Stimulated activated CD4-positive, alpha-beta T cell treated with anti-CD3 and anti-CD28 coated beads, TNF-alpha, amount 100 ng/mL, for 24 hours (primary cell): ENCODE data around the gene C1orf159.
"Not testable (repeated sequence)": the region's sequence is repeated elsewhere in the genome, so short reads cannot be mapped to it uniquely, and the experiment has no call there.

Experiments used
- DNase-seq, 3 experiments: peaks; one replicate each; pipeline ENCODE4 v3.0.0-alpha.2; 2020; ENCODE audit warnings: low read depth in 3 of 3

C1orf159 gene

GRCh38 chr1:1115786-1116700, at the start of gene C1orf159:
Gene C1orf159, minus strand, starts transcription at chr1:1116089. Its CDS starts 24,546 bp downstream, at chr1:1091543.
- peak; percentile 97 to 99 (median 97) for DNase-seq

DNA sequence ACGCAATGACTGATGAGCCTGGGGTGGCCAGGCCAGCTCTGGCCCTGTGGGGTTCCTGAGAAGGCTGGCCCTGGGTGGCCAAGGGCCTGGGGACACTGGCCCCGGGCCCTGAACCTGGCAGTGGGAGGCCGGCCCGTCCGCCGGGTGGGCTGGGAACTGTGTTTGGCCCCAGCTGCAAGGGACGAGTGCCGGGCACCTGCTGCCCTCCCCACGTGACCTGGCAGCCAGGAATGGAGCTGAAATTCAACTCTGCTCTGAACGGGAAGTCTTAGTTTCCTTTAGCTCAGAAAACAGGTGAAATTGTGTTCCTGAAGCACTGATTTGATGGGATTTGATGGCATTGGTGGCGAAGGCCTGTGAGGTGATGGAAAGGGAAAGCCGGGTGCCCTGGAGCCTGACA, 49.6 kb upstream of the C1orf159 start:
- DNase-seq: no peak

- DNase-seq: no peak
These were observed 49.0 kb upstream of the C1orf159 start for GRCh38 chr1:1164701-1165451.

GRCh38 chr1:1164361-1164700, 48.4 kb upstream of the C1orf159 start:
- no peak for DNase-seq

- no peak for DNase-seq
These were observed 47.7 kb upstream of the C1orf159 start for GRCh38 chr1:1163538-1164070.

DNA sequence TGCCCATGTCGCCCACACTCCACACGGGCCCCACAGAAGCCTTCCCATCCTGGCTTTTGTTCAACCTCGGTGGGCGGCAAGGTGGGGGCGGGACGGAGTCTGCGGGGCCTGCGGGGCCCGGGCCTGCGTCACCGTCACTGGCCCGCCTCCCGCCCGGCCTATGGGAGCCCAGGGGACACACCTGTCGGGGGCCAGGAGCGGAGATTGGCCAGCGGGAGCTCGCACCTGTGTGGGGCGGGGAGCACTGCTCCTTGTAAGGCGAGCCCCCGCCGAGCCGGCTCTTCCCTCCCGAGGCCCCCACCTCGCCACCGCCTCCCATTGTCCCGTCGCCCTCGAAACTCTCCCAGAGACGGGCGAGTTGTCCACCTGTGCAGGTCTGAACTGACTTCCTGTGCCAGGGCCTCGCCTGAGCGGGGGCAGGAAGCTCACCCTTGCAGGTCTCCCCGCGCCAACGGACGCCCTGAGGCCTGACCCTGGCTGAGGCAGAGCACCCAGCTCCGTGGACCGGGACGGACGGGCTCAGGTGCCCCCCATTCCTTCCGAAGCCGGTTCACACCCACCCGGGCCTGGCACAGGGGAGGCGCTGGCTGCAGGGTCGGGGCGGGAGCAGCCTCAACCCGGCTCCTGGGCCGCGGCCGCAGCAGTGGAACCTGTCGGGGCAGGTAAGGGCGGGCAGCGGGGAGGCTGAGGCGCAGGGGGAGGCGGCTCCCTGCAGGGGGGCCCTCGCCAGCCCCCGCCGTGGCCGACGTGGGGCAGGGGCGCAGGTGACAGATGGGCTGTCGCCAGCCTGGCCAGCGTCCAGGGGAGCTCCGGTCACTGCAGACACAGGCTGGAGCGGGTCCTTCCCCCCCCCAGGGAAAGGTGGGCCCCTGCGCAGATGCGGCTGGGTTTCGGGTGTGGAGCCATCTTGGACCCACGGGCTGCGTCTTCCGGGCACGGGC, 47.0 kb upstream of the C1orf159 start:
- DNase-seq: no peak

DNA sequence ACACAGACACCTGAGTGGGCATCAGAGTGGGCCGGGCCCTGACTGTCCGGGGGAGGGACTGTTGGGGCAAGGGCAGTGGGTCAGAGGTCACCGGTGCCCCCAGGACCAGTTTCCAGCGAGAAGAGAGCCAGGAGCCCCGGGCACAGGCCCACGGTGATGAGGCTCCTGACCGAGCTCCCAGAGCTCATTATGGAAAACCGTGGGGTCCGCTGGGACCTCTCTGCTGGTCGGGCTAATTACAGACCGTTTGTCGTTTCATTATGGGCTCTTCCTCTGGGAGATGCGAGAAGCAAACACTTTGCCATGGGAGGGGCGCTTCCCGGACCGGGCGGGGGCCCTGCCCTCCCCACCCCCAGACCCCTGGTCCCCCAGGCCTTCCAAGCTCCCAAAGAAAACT, 45.8 kb upstream of the C1orf159 start:
- no peak for DNase-seq

- DNase-seq: no peak
These were observed 45.3 kb upstream of the C1orf159 start for GRCh38 chr1:1161078-1161682.

- no peak for DNase-seq
These were observed 44.5 kb upstream of the C1orf159 start for GRCh38 chr1:1160281-1160930.

DNA sequence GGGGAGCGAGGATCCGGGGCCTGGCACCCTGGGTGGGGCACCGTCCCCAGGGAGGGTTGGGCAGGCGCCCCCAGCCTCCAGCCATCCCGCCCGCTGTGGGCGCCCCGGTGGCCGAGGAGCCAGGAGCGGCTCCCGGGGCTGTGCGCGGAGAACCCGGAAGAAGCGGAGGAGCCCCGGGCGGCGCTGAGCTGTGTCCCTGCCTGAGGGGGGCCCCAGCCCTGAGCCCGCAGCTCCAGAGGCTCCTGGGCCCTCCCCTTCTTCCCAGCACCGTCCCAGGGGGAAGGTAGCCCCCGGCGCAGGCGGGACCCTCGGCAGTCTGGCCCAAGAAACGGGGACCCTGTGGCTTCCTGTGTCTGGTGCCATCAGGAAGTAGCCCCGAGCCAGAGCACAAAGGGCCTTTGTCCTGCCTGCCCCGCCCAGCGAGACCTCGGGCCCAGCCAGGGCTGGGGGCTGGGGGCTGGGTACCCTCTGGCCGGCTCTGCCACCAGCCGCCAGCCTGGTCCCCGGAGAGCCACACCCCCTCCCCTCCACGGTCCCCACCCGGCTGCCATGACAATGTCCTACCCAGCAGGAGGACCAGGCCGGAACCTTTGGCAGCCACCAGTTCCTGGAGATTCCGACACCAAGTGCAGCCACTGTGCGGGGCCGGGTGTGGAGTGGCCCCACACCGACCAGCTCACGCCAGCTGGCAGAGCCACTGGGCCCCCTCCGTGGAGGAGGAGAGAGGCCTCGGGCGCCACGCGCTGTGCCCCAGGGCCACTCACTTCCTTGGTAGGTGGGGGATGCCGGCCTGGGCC, 42.2 kb upstream of the C1orf159 start:
- no peak for DNase-seq

DNA sequence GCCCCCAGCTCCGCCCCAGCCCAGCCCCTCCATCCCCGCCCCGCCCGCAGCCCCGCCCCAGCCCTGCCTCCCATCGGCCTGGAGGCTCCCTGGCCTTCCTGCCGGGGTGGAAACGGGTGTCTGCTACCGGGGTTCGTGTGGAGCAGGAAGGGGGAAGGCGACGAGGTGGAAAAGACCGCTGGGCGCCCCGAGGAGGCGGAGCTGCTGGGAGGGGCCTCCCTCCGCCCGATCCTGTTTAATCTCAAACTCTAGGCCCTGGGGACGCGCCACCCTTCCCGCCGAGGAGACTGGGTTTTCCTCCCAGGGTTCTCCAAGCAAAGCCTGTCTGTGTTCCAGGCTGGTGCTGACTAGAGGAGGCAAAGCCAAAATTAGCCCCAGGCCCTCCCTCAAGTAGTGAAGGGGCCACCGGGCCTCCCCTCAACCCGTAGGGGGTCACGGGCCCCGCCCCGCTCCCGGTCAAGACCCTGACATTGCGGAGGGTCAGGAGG, 41.6 kb upstream of the C1orf159 start:
- DNase-seq: peak; percentile 38 to 79 (median 43)

DNA sequence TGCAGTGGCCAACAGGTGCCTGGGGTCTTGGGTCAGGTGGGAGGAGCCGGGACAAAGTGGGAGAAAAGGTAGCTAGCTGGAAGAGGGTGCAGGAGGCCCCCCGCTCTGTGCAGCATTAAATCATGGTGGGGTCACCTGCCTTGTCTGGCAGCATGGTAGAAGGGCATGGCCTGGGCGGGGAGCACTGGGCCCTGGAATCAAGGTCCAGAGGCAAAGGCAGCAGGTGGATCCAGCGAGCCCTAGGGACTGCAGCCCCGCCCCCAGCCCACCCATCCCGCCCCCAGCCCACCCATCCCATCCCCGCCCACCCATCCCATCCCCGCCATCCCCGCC, 41.1 kb upstream of the C1orf159 start:
- no peak for DNase-seq

DNA sequence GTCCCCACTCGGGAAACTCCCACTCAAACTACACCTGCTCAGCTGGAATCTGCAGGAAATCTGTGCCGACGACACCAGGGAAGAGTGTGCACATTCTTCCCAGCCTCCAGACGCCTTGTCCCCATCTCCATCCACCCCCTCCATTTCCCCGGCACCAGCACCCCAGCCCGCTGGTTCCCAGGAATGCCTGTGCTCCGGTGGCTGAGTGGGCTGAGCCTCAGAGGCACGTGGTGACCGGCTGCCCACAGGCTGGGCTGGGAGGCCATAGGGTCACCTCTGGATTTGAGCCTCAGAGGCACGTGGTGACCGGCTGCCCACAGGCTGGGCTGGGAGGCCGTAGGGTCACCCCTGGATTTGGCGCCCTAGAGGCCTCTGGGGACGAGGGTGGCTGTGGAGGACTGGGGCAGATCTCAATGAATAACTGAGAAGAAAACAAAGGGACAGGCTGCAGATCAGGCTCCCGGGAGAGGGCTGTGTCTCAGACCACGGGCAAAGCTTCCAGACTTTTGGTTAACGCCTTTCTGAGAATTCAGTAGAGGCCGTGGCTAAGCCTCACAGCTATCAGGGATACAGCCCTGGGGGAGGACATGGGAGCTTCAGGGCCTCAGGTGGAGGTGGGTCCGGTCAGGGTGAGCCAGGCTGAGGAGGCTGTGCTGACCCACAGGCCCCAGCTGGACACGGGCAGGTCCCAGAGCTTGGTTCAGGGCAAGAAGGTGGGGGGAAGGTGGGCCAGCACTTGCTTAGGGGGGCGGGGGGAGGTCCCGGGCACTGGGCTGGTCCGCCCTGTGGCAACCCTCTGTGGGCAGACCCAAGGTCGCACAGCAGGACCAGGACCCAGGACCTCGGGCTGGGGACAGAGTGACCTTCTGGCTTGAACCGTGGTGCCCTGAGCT, 40.5 kb upstream of the C1orf159 start:
- no peak for DNase-seq

- DNase-seq: no peak
These were observed 39.4 kb upstream of the C1orf159 start for GRCh38 chr1:1155258-1155657.

- DNase-seq: no peak
These were observed 38.0 kb upstream of the C1orf159 start for GRCh38 chr1:1153874-1154273.

GRCh38 chr1:1153215-1153614, 37.3 kb upstream of the C1orf159 start:
- not testable (repeated sequence) for DNase-seq

- DNase-seq: not testable (repeated sequence)
These were observed 36.5 kb upstream of the C1orf159 start for GRCh38 chr1:1152431-1152830.

GRCh38 chr1:1151306-1151705, 35.4 kb upstream of the C1orf159 start:
- no peak for DNase-seq

DNA sequence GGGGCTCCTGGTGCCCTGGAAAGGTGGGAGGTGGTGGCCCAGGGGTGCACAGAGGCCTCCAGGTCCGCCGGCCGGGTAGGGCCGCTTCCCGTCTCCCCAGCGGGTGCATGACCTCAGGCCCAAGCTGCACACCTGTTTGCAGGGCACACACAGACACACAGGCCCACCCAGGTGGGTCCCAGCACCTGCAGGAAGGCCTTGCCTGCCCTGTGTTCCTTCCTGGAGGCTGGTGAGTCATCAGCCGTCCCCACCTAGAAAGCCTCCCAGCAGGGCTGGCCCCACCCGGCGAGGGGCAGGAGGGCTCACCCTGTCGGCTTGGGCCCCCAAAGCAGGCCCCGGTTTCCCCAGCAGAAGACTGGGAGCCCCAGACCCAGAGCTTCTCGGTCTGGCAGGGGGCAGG, 34.2 kb upstream of the C1orf159 start:
- no peak for DNase-seq
